NT2/D1 (cell line): ENCODE results near the gene CYRIA.

ENCODE experiments used
- SUZ12 ChIP-seq: IDR thresholded peaks from 2 replicates; pipeline ENCODE4 v1.6.1; 2011; ENCODE audit not compliant: insufficient read length, insufficient read depth; ENCODE audit errors: extremely low read depth
- YY1 ChIP-seq: IDR thresholded peaks from 2 replicates; pipeline ENCODE4 v1.6.1; 2011; ENCODE audit not compliant: insufficient read length, insufficient read depth
- ZNF274 ChIP-seq: IDR thresholded peaks from 2 replicates; pipeline ENCODE4 v1.6.1; 2011; ENCODE audit warnings: mild to moderate bottlenecking, low read depth, low read length

GRCh38 chr2:16657671-16658070 lies 8.0 kb downstream of the CYRIA start:
- TF ChIP-seq SUZ12 (no peak), YY1 (no peak), ZNF274 (no peak)
